Measurements from ENCODE around the gene SUFU. TPM values are rescaled to one million over a fixed set of nuclear protein-coding genes. Genes with fewer than 3 reads are reported as not detected.

Gene SUFU
- total and polyA plus RNA-seq, 2 of the 8 experiments (the other 6 are each of a cell fraction or from before 2014, with no cell fraction given), result 7.0 to 10.8 TPM

DNA sequence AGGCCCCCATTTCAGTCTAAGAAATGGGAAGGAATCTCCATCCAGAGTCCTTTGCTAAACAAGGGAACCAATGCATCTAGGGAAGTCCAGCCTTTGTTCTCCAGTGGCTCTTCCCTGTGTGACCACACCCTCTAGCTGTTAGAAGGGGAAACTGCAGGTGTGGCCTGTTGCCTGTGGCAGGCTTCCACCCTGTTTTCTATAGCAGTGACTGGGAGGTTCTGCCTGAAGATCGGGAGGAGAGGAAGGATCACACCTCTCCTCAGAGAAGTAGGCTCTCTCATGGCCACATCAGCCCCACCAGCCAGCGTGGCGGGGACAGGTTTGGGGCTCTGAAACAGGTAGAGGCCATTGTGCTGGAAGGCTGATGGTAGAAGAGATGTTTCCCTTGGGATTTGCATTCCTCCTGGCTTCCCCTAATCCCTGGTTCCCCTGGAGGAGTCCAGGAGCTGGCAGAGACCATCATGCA is 92.8 kb downstream of the SUFU start (continued):
- peak; percentile 77 to 85 for TF ChIP-seq RAD21 (IDR thresholded peaks at IDR 0.05 in 1 of 2, conservative IDR thresholded peaks at IDR 0.05 in 1 of 2; ENCODE audit: low read depth in 2 of 2, low read length in 2 of 2)
- no peak for TF ChIP-seq TBP (IDR thresholded peaks at IDR 0.05; ENCODE audit: low read depth, low read length)

Measured in H1 (cell line).